Liver (tissue), 9 donors: Measurements from ENCODE around the gene PPIL4. TPM values are rescaled to one million over a fixed set of nuclear protein-coding genes. Genes with fewer than 3 reads are reported as not detected.
"Not testable (repeated sequence)": the region's sequence is repeated elsewhere in the genome, so short reads cannot be mapped to it uniquely, and the experiment has no call there.

ENCODE experiments used
- DNase-seq: peaks from one replicate; pipeline ENCODE4 v3.0.0-alpha.2; 2017; ENCODE audit warnings: low spot score
- H3K27ac ChIP-seq, 2 donors: one replicate each; pipeline ENCODE4 v1.7.0; 2013; ENCODE audit warnings: inconsistent platforms in 2 of 2, low read length in 2 of 2, control low read depth in 1 of 2, low read depth in 1 of 2, mild to moderate bottlenecking in 1 of 2
- H3K27me3 ChIP-seq, 4 donors: one replicate each; pipeline versions ENCODE4 v1.6.1 to v1.7.0; 2013; ENCODE audit warnings: low read length in 3 of 4, inconsistent platforms in 1 of 4, mild to moderate bottlenecking in 1 of 4, moderate library complexity in 1 of 4; ENCODE audit not compliant: control insufficient read depth in 4 of 4, insufficient read depth in 4 of 4
- H3K36me3 ChIP-seq, 4 donors: one replicate each; pipeline versions ENCODE4 v1.6.1 to v1.7.0; 2013; ENCODE audit warnings: low read length in 3 of 4, mild to moderate bottlenecking in 3 of 4, low read depth in 1 of 4, moderate library complexity in 1 of 4; ENCODE audit not compliant: control insufficient read depth in 4 of 4, insufficient read depth in 3 of 4
- H3K4me1 ChIP-seq, 4 donors: one replicate each; pipeline versions ENCODE4 v1.6.1 to v1.7.0; 2013; ENCODE audit warnings: low read length in 3 of 4, mild to moderate bottlenecking in 3 of 4, moderate library complexity in 1 of 4; ENCODE audit not compliant: control insufficient read depth in 4 of 4, insufficient read depth in 4 of 4
- H3K4me3 ChIP-seq, 3 donors: one replicate each; pipeline versions ENCODE4 v1.6.1 to v1.7.0; 2013; ENCODE audit warnings: low read length in 3 of 3, control low read depth in 1 of 3, low read depth in 1 of 3, mild to moderate bottlenecking in 1 of 3
- H3K9ac ChIP-seq, 2 donors: one replicate each; pipeline ENCODE4 v1.7.0; 2013; ENCODE audit warnings: low read length in 2 of 2, mild to moderate bottlenecking in 2 of 2, moderate library complexity in 2 of 2, control low read depth in 1 of 2, low read depth in 1 of 2
- H3K9me3 ChIP-seq, 4 donors: one replicate each; pipeline versions ENCODE4 v1.6.1 to v1.7.0; 2013; ENCODE audit warnings: low read length in 3 of 4; ENCODE audit not compliant: control insufficient read depth in 4 of 4
- ATF3 ChIP-seq: IDR thresholded peaks from 2 replicates; pipeline ENCODE4 v1.6.1; 2016; ENCODE audit warnings: antibody characterized with exemption
- CTCF ChIP-seq: fragments of 150-350 bp; IDR thresholded peaks from 2 replicates; pipeline ENCODE4 v1.5.1; 2017; ENCODE audit warnings: improper control_type of control experiment, low read depth, low read length; ENCODE audit not compliant: missing input control
- HNF4A ChIP-seq, 2 donors: conservative IDR thresholded peaks; 2 replicates each; pipeline ENCODE4 v1.6.1; 2016; ENCODE audit warnings: antibody characterized with exemption in 2 of 2, mild to moderate bottlenecking in 2 of 2
- HNF4G ChIP-seq: IDR thresholded peaks from 2 replicates; pipeline ENCODE4 v1.6.1; 2016; ENCODE audit warnings: antibody characterized with exemption
- MAX ChIP-seq: IDR thresholded peaks from 2 replicates; pipeline ENCODE4 v1.6.1; 2016; ENCODE audit warnings: antibody characterized with exemption
- NR2F2 ChIP-seq: IDR thresholded peaks from 2 replicates; pipeline ENCODE4 v1.6.1; 2016; ENCODE audit warnings: antibody characterized with exemption
- REST ChIP-seq: IDR thresholded peaks from 2 replicates; pipeline ENCODE4 v1.6.1; 2016; ENCODE audit warnings: antibody characterized with exemption, mild to moderate bottlenecking
- RXRA ChIP-seq, 2 donors: IDR thresholded peaks; 2 replicates each; pipeline ENCODE4 v1.6.1; 2017 to 2018; ENCODE audit warnings: antibody characterized with exemption in 2 of 2, mild to moderate bottlenecking in 1 of 2
- TAF1 ChIP-seq: conservative IDR thresholded peaks from 2 replicates; pipeline ENCODE4 v1.6.1; 2016; ENCODE audit warnings: antibody characterized with exemption, mild to moderate bottlenecking
- YY1 ChIP-seq: IDR thresholded peaks from 2 replicates; pipeline ENCODE4 v1.6.1; 2016; ENCODE audit warnings: antibody characterized with exemption, mild to moderate bottlenecking
- ZBTB33 ChIP-seq: IDR thresholded peaks from 2 replicates; pipeline ENCODE4 v1.6.1; 2016; ENCODE audit warnings: antibody characterized with exemption
- WGBS: extraction: QIAGEN DNeasy Blood & Tissue Kit; methylation state at CpG from one replicate; pipeline ENCODE4 v1.1.7; 2013; 5-methylcytosine and 5-hydroxymethylcytosine counted together
- polyA plus RNA-seq, 2 donors: library from polyadenylated mRNA; stranded (reverse) in 1 of 2; unstranded in 1 of 2; fragments of 200-250 nt in 1 of 2; fragments of >200 nt in 1 of 2; fragmentation: Nextera tagmentation in 1 of 2; extraction: Ambion mirVana in 1 of 2; gene quantifications; one replicate each; pipeline versions ENCODE4 v1.2.1 to v1.2.3, GENCODE V29; 2013 to 2015
- total RNA-seq, 2 donors: library from RNA; depleted of rRNA; stranded (reverse); fragments of >200 nt; gene quantifications; one replicate each; pipeline ENCODE4 v1.2.3, GENCODE V29; 2014
- donor health status: healthy.
- donor health status: healthy.
- donor health status: healthy.
- donor health status: healthy.
- donor health status: healthy.

PPIL4 gene
- total and polyA plus RNA-seq, 4 donors, result 6.4 to 13.1 (median 9.6) TPM

- no peaks in the 10 kb centered on the region for H3K36me3 ChIP-seq
- no peaks in the 10 kb centered on the region for H3K27me3 ChIP-seq
- H3K4me1 ChIP-seq, result peaks cover 0 to 4% (median 0%) of the 10 kb centered on the region in 4 donors
- no peak overlapping the region for H3K9ac ChIP-seq
- no peak overlapping the region for H3K4me3 ChIP-seq
- no peaks in the 10 kb centered on the region for H3K9me3 ChIP-seq
- no peak for TF ChIP-seq HNF4A (conservative IDR thresholded peaks at IDR 0.05)
- TF ChIP-seq ZBTB33, result no peak
- TF ChIP-seq HNF4G, result no peak
- no peak for TF ChIP-seq REST
- TF ChIP-seq NR2F2, result no peak
- no peak for TF ChIP-seq RXRA (IDR thresholded peaks at IDR 0.05)
- TF ChIP-seq MAX, result no peak
- no peak for TF ChIP-seq TAF1
- no peak for TF ChIP-seq YY1
- TF ChIP-seq ATF3, result no peak
- H3K27ac ChIP-seq, result no peak overlapping the region
- DNase-seq, result no peak
- 82% methylated on average over 5 of the region's 5 CpGs for WGBS
Observed at GRCh38 chr6:149461670-149462069, 84.2 kb downstream of the PPIL4 start.

GRCh38 chr6:149460249-149460648 lies 85.6 kb downstream of the PPIL4 start:
- not testable (repeated sequence) for H3K27ac ChIP-seq, H3K27me3 ChIP-seq, H3K36me3 ChIP-seq, H3K4me3 ChIP-seq, H3K9me3 ChIP-seq, H3K4me1 ChIP-seq, H3K9ac ChIP-seq, DNase-seq
- 84% methylated on average over 3 of the region's 3 CpGs for WGBS

- TF ChIP-seq CTCF (no peak), REST (no peak)
- no peaks in the 10 kb centered on the region for H3K9me3 ChIP-seq
- peaks cover 3 to 8% (median 6%) of the 10 kb centered on the region in 4 donors for H3K4me1 ChIP-seq
- no peak overlapping the region for H3K9ac ChIP-seq
- H3K4me3 ChIP-seq, result no peak overlapping the region
- WGBS, result 88% methylated on average over 5 of the region's 5 CpGs
- H3K27me3 ChIP-seq, result no peaks in the 10 kb centered on the region
- no peak overlapping the region for H3K27ac ChIP-seq
- H3K36me3 ChIP-seq, result no peaks in the 10 kb centered on the region
- no peak for DNase-seq
Observed at GRCh38 chr6:149459761-149460160, 86.1 kb downstream of the PPIL4 start.
